Panc1 (cell line): Measurements from ENCODE around the gene TANC1. TPM values are rescaled to one million over a fixed set of nuclear protein-coding genes. Genes with fewer than 3 reads are reported as not detected.

ENCODE experiments used
- ATAC-seq: fragments of 200-7000 bp; cut with Tn5 transposase; 2 replicates; pipeline ENCODE4 v1.9.1; 2020; ENCODE audit warnings: mild to moderate bottlenecking, moderate library complexity
- BruUV-seq: library from RNA; stranded (reverse); fragments of 400-500 nt; replicated peaks from 2 replicates; lab custom pipeline; 2021; lab: Mats Ljungman, UMichigan
- CTCF ChIA-PET: fragments of 300-600 bp; sonication (Branson Sonifier 250); formaldehyde crosslinking; loops from one replicate; lab custom pipeline; 2022; ENCODE audit warnings: antibody characterized with exemption; lab: Charles Lee
- POLR2A ChIA-PET: fragments of 300-600 bp; sonication (Branson Sonifier 250); formaldehyde crosslinking; loops from one replicate; lab custom pipeline; 2022; ENCODE audit warnings: antibody characterized with exemption; lab: Charles Lee
- DNase-seq: peaks from one replicate; pipeline ENCODE4 v3.0.0-alpha.2; 2010; ENCODE audit warnings: low read depth, low spot score
- H3K27ac ChIP-seq: 2 replicates; pipeline ENCODE4 v1.5.1; 2011; ENCODE audit warnings: mild to moderate bottlenecking, low read length, inconsistent platforms
- H3K27me3 ChIP-seq: fragments of 200-500 bp; sonication (Bioruptor generic); 2 replicates; pipeline ENCODE4 v1.6.0; 2014; ENCODE audit warnings: low read length, inconsistent platforms; ENCODE audit not compliant: control insufficient read depth, insufficient read depth
- H3K36me3 ChIP-seq: fragments of 200-500 bp; sonication (Bioruptor generic); 2 replicates; pipeline ENCODE4 v1.5.1; 2014; ENCODE audit warnings: inconsistent platforms, mild to moderate bottlenecking, low read length, moderate library complexity; ENCODE audit not compliant: control insufficient read depth, insufficient read depth
- H3K4me1 ChIP-seq: 2 replicates; pipeline ENCODE4 v1.5.1; 2011; ENCODE audit warnings: inconsistent platforms, mild to moderate bottlenecking, low read length, moderate library complexity; ENCODE audit not compliant: control insufficient read depth, insufficient read depth
- H3K4me3 ChIP-seq, 2 experiments: 2 replicates each; pipeline ENCODE4 v1.5.1; 2011 to 2012; ENCODE audit warnings: low read depth in 2 of 2, low read length in 2 of 2, mild to moderate bottlenecking in 2 of 2, inconsistent platforms in 1 of 2, moderate library complexity in 1 of 2
- H3K9me3 ChIP-seq: fragments of 200-500 bp; sonication (Bioruptor generic); 2 replicates; pipeline ENCODE4 v1.5.1; 2014; ENCODE audit warnings: low read depth, mild to moderate bottlenecking, inconsistent platforms, low read length, moderate library complexity; ENCODE audit not compliant: control insufficient read depth, insufficient read depth
- CTCF ChIP-seq: fragments of 450-650 bp; IDR thresholded peaks from 2 replicates; pipeline ENCODE4 v1.5.1; 2017; ENCODE audit warnings: mild to moderate bottlenecking
- POLR2AphosphoS5 ChIP-seq: IDR thresholded peaks from 2 replicates; pipeline ENCODE4 v1.6.1; 2012; ENCODE audit warnings: mild to moderate bottlenecking, low read depth, low read length, moderate library complexity
- REST ChIP-seq, 2 experiments: IDR thresholded peaks; 2 replicates each; pipeline ENCODE4 v1.6.1; 2011 to 2012; ENCODE audit warnings: low read depth in 2 of 2, control low read depth in 1 of 2, low read length in 1 of 2, mild to moderate bottlenecking in 1 of 2, moderate library complexity in 1 of 2; ENCODE audit not compliant: insufficient read depth in 1 of 2
- SIN3A ChIP-seq: IDR thresholded peaks from 2 replicates; pipeline ENCODE4 v1.6.1; 2012; ENCODE audit warnings: low read depth, mild to moderate bottlenecking, low read length, moderate library complexity, borderline replicate concordance; ENCODE audit not compliant: insufficient read depth
- TCF7L2 ChIP-seq: IDR thresholded peaks from 2 replicates; pipeline ENCODE4 v1.6.1; 2011; ENCODE audit warnings: mild to moderate bottlenecking, low read depth, low read length, inconsistent platforms
- in situ Hi-C: cut with HindIII; loops from 2 replicates; pipeline ENCODE4 v1.10.0; 2016; ENCODE audit warnings: low sequenced_read_pairs, low pct_unique_long_range_greater_than_20kb
- intact Hi-C: fragments of 100-400 bp; cut with micrococcal nuclease; formaldehyde crosslinking; loops from one replicate; pipeline ENCODE4 v1.10.0; 2022; ENCODE audit not compliant: unreplicated experiment
- total RNA-seq: library from RNA; stranded (reverse); gene quantifications from one replicate; pipeline ENCODE4 v1.2.1, GENCODE V29; 2021; ENCODE audit not compliant: unreplicated experiment

TANC1 gene
- total RNA-seq, 1 experiment from 2014 or later: 44.3 TPM

- no peak for ATAC-seq
- Histone ChIP-seq H3K27ac (no peak overlapping the region), H3K27me3 (no peaks in the 10 kb centered on the region), H3K36me3 (peaks cover 15% of the 10 kb centered on the region; the same call in 1 of the 2 replicates), H3K4me3 (no peak overlapping the region), H3K4me1 (no peaks in the 10 kb centered on the region), H3K9me3 (no peaks in the 10 kb centered on the region)
- intact Hi-C loops (no loop called here), in situ Hi-C loops (no loop called here)
- TF ChIP-seq SIN3A: no peak
- no peak for TF ChIP-seq TCF7L2
- no peak for TF ChIP-seq POLR2AphosphoS5
- TF ChIP-seq CTCF: no peak
- TF ChIP-seq REST (IDR thresholded peaks at IDR 0.05; ENCODE audit: insufficient read depth in 1 of 2, low read depth in 2 of 2, low read length in 1 of 2): no peak
- ChIA-PET POLR2A (no interaction called here), CTCF (no interaction called here)
- BruUV-seq: no TSS peak
- DNase-seq: no peak
Measured at GRCh38 chr2:159154366-159154765, 185.9 kb downstream of the TANC1 start.

GRCh38 chr2:159155320-159155719 lies 186.9 kb downstream of the TANC1 start:
- ChIA-PET POLR2A (no interaction called here), CTCF (no interaction called here)
- Histone ChIP-seq H3K27ac (no peak overlapping the region), H3K36me3 (peaks cover 15% of the 10 kb centered on the region; the same call in 1 of the 2 replicates), H3K4me3 (no peak overlapping the region), H3K4me1 (no peaks in the 10 kb centered on the region), H3K27me3 (no peaks in the 10 kb centered on the region), H3K9me3 (no peaks in the 10 kb centered on the region)
- ATAC-seq: no peak
- no peak for DNase-seq
- intact Hi-C loops (no loop called here), in situ Hi-C loops (no loop called here)
- no peak for TF ChIP-seq POLR2AphosphoS5
- TF ChIP-seq CTCF: no peak
- TF ChIP-seq SIN3A: no peak
- no peak for TF ChIP-seq REST (IDR thresholded peaks at IDR 0.05; ENCODE audit: insufficient read depth in 1 of 2, low read depth in 2 of 2, low read length in 1 of 2)
- TF ChIP-seq TCF7L2: no peak
- BruUV-seq: no TSS peak
